Retinal pigment epithelial cell (primary cell): ENCODE results near the gene RPS15.

Source experiments
- DNase-seq: peaks from one replicate; pipeline ENCODE4 v3.0.0-alpha.2; 2010; ENCODE audit warnings: low read depth
- H3K4me3 ChIP-seq: 2 replicates; pipeline ENCODE4 v1.5.1; 2011; ENCODE audit warnings: mild to moderate bottlenecking, low read length, control low read depth, moderate library complexity
- TF ChIP-seq, protein P1 (sequence below): conservative IDR thresholded peaks from 2 replicates; pipeline ENCODE4 v1.5.1; 2011; ENCODE audit warnings: low read depth, low read length, control low read depth, inconsistent platforms

The RPS15 gene

DNA sequence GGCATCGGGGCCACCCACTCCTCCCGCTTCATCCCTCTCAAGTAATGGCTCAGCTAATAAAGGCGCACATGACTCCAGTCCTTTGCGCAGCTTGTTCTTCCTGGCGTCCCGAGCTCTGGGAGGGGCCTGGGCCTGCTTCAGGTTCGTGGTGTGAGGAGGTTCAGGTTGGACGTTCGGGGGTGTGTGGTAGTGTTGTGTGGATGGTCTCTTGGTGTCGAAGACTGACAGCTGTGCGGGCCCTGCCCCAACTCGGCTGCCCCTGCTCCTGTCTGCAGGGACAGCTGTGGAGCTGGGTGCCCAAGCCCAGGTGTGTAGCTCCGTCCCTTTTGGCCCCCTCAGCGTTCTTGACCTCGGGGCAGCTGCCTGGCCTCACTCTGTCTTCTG is 2.2 kb downstream of the RPS15 start:
- TF ChIP-seq, protein P1, sequence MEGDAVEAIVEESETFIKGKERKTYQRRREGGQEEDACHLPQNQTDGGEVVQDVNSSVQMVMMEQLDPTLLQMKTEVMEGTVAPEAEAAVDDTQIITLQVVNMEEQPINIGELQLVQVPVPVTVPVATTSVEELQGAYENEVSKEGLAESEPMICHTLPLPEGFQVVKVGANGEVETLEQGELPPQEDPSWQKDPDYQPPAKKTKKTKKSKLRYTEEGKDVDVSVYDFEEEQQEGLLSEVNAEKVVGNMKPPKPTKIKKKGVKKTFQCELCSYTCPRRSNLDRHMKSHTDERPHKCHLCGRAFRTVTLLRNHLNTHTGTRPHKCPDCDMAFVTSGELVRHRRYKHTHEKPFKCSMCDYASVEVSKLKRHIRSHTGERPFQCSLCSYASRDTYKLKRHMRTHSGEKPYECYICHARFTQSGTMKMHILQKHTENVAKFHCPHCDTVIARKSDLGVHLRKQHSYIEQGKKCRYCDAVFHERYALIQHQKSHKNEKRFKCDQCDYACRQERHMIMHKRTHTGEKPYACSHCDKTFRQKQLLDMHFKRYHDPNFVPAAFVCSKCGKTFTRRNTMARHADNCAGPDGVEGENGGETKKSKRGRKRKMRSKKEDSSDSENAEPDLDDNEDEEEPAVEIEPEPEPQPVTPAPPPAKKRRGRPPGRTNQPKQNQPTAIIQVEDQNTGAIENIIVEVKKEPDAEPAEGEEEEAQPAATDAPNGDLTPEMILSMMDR: no peak
- H3K4me3 ChIP-seq: no peak overlapping the region
- DNase-seq: no peak

DNA sequence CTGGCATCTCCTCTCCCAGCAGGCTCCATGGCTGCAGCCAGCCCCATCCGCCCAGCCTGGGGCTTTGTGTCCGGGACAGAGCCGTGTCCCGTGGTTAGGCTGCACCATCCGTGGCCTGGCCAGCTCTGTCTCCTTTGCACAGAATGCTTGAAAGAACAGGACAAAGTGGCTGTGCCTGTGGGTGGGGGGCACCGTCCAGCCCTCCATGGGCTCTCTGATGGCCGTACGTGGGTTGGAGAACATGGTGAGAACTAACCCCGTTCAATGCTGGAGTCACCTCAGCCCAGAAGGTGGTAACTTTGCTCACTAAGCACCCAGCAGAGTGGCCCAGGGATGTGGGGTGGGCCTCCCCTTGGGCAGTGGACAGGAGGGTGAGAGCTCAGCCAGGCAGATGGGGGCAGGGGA is 2.8 kb downstream of the RPS15 start:
- DNase-seq: no peak
- TF ChIP-seq, protein P1: no peak
- H3K4me3 ChIP-seq: no peak overlapping the region

DNA sequence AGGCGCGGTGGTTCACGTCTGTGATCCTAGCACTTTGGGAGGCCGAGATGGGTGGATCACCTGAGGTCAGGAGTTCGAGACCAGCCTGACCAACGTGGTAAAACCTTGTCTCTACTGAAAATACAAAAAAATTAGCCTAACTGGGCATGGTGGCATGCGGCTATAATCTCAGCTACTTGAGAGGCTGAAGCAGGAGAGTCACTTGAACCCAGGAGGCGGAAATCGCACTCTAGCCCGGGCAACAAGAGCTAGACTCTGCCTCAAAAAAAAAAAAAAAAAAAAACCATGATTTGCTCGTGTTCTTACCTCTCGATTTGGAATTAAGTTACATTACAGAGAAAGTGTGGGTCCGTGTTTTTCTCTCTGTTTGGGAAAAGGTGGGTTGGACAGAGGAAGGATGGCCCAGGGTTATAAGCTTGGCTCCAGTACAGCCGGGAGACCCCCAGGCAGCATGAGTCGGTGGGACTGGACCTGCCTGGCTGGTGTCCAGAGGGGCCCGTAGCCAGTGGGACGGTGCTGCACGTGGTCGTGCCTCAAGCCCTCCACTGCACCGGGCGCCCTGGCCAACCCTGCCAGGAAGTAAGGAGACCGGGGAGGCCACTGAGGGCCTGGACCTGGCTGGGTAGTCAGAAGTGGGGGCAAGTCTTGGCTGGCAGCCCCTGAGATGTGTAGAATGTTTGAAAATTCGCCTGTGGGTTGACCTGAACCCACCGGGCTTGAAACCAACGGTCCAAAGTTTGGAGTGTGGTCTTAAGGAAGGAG is 3.7 kb downstream of the RPS15 start:
- H3K4me3 ChIP-seq: no peak overlapping the region
- TF ChIP-seq, protein P1: no peak

DNA sequence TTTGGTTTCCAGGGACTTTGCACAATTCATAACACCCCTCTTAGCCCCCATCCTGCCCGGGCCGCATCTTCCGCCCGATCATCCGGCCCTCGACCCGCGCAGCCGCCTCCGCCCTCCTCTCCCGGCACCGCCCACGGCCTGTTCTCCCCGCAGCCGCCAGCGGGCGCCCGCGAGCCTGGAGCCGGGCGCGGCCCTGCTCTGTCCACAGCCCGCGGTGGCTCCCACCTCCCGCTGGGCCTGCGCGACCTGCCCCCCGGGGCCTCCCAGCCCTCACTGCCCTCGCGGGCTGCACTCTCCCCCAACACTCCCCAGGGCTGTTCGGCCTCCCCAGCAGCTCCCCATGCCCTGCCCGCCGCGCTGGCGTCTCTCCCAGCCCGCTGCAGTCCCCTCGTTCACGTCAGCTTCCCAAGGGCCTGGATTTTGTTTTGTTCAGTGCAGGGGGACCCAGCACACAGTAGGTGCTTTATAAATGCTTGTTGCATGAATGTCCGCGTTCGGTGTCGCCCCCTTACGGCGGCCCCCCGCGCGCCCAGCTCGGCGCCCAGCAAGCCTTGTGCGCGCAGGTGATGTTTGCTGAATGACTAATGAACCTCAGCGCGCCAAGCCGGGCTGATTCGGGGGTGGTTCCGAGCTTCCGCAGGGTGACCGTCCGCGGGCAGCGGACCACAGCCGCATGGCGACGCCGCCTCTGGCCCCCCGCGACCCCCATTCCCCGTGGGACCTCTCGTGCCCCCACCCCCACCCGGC is 7.2 kb downstream of the RPS15 start:
- no peak for DNase-seq
- TF ChIP-seq, protein P1: peak; percentile 67
- peak overlapping the region; percentile 41 for H3K4me3 ChIP-seq

More for the DNA sequence above, 3.7 kb downstream of the RPS15 start:
- no peak for DNase-seq

DNA sequence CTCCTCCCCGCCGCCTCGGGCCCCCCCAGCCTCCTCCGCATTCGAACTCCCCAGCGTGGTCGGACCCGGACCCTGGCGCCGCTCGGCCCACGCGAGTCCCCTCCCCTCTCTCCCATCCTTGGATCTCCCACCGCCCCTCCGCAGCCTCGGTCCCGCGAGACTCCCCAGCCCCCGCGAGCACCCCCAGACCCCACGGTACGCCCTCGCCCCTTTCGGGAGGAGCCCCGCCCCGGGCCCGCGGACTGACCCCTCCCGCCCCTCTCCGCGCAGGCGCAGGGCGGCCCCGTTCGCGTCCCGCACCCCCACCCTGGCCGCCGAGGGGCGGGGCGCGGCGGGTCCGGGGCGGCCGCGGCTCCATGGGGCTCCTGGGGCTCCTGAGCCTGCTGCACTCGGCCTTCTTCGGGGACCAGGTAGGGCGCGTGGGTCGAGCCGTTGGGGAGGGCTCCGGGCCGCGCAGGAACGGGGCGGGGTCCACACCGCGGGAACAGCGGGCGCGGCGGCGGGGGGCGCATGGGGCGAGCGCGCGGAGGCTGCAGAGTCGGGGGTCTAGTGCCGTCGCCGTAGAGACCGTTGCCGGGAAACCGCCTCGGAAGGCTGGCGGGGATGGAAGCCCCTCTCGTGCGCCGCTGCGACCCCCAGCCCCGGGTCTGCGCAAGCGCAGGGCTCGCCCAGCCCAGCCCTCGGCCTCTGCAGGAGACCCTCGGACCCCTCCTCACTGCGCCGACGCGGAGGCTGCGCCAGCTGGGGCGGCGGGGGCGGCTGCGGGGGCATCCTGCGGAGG is 7.9 kb downstream of the RPS15 start:
- no peak for DNase-seq
- H3K4me3 ChIP-seq: peak overlapping the region; percentile 24
- TF ChIP-seq, protein P1: no peak

DNA sequence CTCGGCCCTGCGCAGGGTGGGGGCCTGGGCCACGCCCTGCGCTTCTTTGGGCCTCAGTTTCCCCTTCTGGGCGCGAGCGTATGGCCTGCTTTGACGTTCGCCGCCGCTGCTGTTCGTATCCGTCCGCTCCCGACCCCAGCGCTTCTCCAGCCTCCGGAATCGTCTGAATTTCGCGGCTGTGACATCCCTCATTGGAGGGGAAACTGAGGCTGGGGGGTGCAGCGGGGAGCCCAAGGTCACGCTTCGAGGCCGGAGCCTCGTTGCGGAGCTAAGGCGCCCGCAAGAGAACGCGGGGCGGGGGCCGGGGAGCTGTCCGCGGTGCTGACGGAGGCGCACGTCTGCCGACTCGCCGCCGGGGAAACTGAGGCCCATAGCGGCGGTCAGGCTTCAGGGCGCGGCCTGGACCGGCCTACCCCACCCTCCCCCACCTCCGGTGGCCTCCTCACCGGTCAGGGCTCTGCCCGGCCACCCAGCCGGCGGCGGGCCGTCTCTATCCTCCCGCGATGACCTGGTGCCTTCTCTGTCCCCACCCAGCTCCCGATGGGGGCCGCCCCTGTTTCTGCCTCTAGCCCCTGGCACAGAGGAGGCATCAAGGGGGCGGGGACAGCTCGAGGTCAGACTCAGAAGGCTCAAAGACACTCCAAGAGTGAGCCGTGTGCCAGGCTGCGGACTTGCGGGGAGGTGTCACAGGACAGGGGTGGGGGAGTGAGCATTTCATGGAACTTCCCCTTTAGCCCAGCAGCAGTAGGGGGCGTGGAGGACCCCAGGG is 8.7 kb downstream of the RPS15 start:
- TF ChIP-seq, protein P1: no peak
- no peak for DNase-seq
- no peak overlapping the region for H3K4me3 ChIP-seq
